Activated T-helper 17 cell treated with anti-CD3 and anti-CD28 coated beads, Interleukin-2, amount 50 U/mL, for 72 hours (primary cell): ENCODE measurements around the gene UBTD2. TPM values are rescaled to one million over a fixed set of nuclear protein-coding genes. Genes with fewer than 3 reads are reported as not detected.
A peak's percentile ranks its signal among the peaks of the same experiment; 100 is the strongest.

Source experiments
- ATAC-seq: fragments of 150-1000 bp; cut with Tn5 transposase; replicated peaks from 2 replicates; pipeline ENCODE4 v1.10.0; 2021; ENCODE audit warnings: mild to moderate bottlenecking, moderate library complexity
- H3K27ac Mint-ChIP-seq: one replicate; pipeline ENCODE4 v1.8.0; 2022; ENCODE audit warnings: mixed read lengths
- H3K27me3 Mint-ChIP-seq: one replicate; pipeline ENCODE4 v1.8.0; 2022; ENCODE audit warnings: mixed read lengths
- H3K36me3 Mint-ChIP-seq: one replicate; pipeline ENCODE4 v1.8.0; 2022; ENCODE audit warnings: low read depth, mild to moderate bottlenecking, mixed read lengths
- H3K4me1 Mint-ChIP-seq: one replicate; pipeline ENCODE4 v1.8.0; 2022; ENCODE audit warnings: mixed read lengths
- H3K4me3 Mint-ChIP-seq: one replicate; pipeline ENCODE4 v1.8.0; 2022; ENCODE audit warnings: mild to moderate bottlenecking, mixed read lengths
- H3K9me3 Mint-ChIP-seq: one replicate; pipeline ENCODE4 v1.8.0; 2022; ENCODE audit warnings: mixed read lengths
- total RNA-seq, 2 donors: library from RNA; stranded (reverse); gene quantifications; one replicate each; pipeline ENCODE4 v1.2.3, GENCODE V29; 2022

UBTD2 gene
- total RNA-seq, 2 donors from 2014 or later = 7.7 to 8.3 TPM

GRCh38 chr5:172245046-172245445 is 38.5 kb downstream of the UBTD2 start:
- Mint-ChIP-seq H3K27me3 (no peaks in the 10 kb centered on the region), H3K27ac (no peak overlapping the region), H3K4me1 (peaks cover 17% of the 10 kb centered on the region), H3K36me3 (peaks cover 27% of the 10 kb centered on the region), H3K9me3 (peaks cover 3% of the 10 kb centered on the region), H3K4me3 (no peak overlapping the region)
- ATAC-seq = no peak

GRCh38 chr5:172243302-172243701 is 40.3 kb downstream of the UBTD2 start:
- Mint-ChIP-seq H3K9me3 (no peaks in the 10 kb centered on the region), H3K36me3 (peaks cover 13% of the 10 kb centered on the region), H3K4me1 (peaks cover 24% of the 10 kb centered on the region), H3K27ac (no peak overlapping the region), H3K4me3 (no peak overlapping the region), H3K27me3 (no peaks in the 10 kb centered on the region)
- peak; percentile 47 for ATAC-seq

DNA sequence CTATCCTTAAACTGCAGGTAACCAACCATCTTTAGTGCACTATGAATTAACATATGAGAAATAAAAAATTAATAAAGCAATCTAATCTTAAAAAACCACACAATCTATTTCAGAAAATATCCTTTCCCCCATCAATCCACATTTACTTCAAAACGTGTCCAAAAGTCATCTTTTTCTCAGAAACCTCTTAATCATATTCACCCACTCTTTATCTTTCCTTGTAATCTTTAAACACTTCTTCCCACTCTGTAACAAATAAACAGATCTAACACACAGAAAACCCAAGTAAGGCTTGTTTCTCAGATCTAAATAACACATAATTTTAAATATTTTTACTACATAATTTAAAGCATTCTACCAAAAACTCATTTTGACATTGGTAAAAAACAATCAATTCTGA is 45.2 kb downstream of the UBTD2 start:
- Mint-ChIP-seq H3K36me3 (peaks cover 15% of the 10 kb centered on the region), H3K27ac (peak overlapping the region; percentile 48), H3K4me3 (peak overlapping the region; percentile 8), H3K4me1 (peaks cover 39% of the 10 kb centered on the region), H3K9me3 (no peaks in the 10 kb centered on the region), H3K27me3 (no peaks in the 10 kb centered on the region)
- peak; percentile 60 for ATAC-seq

DNA sequence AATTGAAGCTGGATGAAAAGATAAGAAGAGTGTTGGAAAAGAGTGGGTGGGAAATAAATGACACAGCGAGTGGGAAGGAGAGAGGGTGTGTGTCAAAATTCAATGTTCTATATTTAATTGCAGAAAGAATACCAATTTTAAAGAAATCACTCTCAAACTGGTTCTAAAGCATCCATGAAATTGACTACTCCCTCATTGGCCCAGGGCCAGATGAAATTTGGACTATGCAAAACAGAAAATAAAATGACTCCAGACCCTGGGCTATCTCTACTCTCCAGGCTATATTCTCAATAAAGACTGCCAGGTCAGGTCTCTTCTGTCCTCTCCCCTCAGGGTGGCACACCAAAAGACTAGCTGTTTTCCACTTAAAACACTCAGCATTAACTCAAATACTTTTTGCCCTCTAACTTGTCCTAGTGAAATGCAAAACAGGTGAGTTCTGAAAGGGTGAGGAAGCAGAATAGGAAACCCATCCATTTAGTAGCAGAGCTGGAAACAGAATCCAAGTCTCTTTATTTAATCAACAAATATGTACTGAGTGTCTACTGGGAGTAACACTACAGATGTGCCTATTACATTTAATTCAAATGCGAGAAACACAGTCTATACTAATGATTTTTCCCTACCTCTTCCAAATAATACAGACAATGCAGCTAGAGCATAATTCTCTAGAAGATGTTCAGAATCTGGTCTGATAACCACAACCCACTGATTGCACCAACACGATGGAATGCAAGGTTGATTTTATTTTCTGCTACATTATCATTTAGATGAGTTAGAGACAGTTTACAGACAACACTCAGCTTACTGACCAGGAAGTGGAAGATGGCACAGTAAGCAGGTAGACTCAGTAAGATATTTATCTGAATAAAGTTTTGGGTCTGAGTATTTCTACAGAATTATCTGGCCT is 47.5 kb downstream of the UBTD2 start:
- Mint-ChIP-seq H3K4me3 (no peak overlapping the region), H3K27ac (no peak overlapping the region), H3K4me1 (peaks cover 35% of the 10 kb centered on the region), H3K27me3 (no peaks in the 10 kb centered on the region), H3K9me3 (no peaks in the 10 kb centered on the region), H3K36me3 (peaks cover 33% of the 10 kb centered on the region)
- ATAC-seq = no peak

- peak; percentile 14 for ATAC-seq
- H3K27me3 Mint-ChIP-seq = no peaks in the 10 kb centered on the region
- H3K36me3 Mint-ChIP-seq = peaks cover 41% of the 10 kb centered on the region
- H3K27ac Mint-ChIP-seq = no peak overlapping the region
- H3K4me3 Mint-ChIP-seq = no peak overlapping the region
- peaks cover 37% of the 10 kb centered on the region for H3K4me1 Mint-ChIP-seq
- no peaks in the 10 kb centered on the region for H3K9me3 Mint-ChIP-seq
These were observed 48.3 kb downstream of the UBTD2 start for GRCh38 chr5:172235132-172235780.

DNA sequence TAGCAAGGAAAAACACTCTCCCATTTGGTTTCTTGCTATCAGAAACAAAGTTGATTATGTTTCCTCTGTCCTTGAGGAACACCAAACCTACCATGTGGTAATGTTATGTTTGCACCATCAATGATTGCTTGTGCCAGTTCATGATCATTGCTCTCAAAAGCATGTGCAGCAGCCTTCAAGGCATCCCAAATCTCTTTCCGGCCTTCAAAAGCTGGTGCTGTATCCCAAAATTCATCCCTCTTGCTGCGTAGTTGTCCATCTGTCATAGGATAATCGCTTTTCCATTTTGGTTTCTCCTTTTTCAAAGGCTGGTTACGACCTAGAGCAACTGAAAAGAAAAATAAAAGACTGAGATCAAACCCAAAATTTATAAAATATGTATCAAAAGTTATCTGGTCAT is 49.5 kb downstream of the UBTD2 start:
- ATAC-seq = no peak
- Mint-ChIP-seq H3K27ac (no peak overlapping the region), H3K36me3 (peaks cover 49% of the 10 kb centered on the region), H3K4me1 (peaks cover 42% of the 10 kb centered on the region), H3K27me3 (no peaks in the 10 kb centered on the region), H3K9me3 (no peaks in the 10 kb centered on the region), H3K4me3 (no peak overlapping the region)

DNA sequence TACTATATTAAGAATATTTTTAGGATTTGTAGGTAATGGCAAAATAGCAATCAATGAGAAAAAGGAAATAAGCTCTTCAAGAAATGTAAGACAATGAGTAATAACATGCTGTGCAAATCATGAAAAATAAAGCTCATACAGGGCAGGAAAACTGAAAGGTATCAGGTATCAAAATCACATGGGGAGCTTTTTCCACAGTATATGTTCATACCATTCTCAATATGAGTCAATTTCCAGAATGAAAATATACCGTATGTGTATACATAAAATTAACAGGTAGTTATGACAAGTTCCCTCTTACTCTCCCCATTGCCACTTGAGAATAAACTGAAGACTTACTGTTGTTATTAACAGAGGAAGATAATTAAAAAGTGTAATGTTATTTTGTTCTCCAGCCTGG is 53.7 kb downstream of the UBTD2 start:
- Mint-ChIP-seq H3K27me3 (no peaks in the 10 kb centered on the region), H3K27ac (peak overlapping the region; percentile 27), H3K4me1 (peaks cover 15% of the 10 kb centered on the region), H3K36me3 (peaks cover 77% of the 10 kb centered on the region), H3K9me3 (no peaks in the 10 kb centered on the region), H3K4me3 (peak overlapping the region; percentile 1)
- ATAC-seq = peak; percentile 96

- Mint-ChIP-seq H3K27ac (peak overlapping the region; percentile 84), H3K9me3 (no peaks in the 10 kb centered on the region), H3K27me3 (no peaks in the 10 kb centered on the region), H3K4me1 (peaks cover 29% of the 10 kb centered on the region), H3K36me3 (peaks cover 51% of the 10 kb centered on the region), H3K4me3 (peak overlapping the region; percentile 24)
- no peak for ATAC-seq
These were observed 58.6 kb downstream of the UBTD2 start for GRCh38 chr5:172224996-172225395.

DNA sequence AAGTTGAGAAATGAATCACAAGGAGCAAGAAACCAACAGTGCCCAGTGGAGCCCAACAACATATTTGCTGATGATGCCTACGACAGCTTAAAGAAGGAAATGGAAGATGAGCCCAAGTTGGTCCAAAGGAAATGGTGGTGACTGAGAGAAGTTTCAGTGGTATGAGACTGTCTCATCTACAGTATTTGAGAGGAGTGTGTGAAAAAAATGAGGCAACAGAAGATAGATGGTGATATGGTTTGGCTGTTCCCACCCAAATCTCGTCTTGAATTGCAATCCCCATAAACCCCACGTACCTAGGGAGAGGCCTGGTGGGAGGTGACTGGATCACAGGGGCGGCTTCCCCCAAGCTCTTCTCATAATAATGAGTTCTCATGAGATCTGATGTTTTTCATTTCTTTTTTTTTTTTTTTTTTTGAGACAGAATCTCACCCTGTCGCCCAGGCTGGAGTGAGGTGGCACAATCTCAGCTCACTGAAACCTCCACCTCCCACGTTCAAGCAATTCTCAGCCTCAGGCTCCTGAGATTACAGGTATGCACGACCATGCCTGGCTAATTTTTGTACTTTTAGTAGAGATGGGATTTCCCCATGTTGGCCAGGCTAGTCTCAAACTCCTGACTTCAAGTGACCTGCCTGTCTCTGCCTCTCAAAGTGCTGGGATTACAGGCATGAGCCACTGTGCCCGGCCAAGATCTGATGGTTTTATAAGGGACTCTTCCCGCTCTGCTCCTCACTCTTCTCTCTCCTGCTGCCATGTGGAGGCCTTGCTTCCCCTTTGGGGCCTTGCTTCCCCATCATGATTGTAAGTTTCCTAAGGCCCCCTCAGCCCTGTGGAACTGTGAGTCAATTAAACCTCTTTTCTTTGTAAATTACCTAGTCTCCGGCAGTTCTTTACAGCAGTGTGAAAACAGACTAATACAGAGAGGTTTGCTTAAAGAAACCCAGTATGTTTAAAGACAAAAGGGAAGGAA is 59.4 kb downstream of the UBTD2 start:
- Mint-ChIP-seq H3K9me3 (no peaks in the 10 kb centered on the region), H3K36me3 (peaks cover 54% of the 10 kb centered on the region), H3K27me3 (no peaks in the 10 kb centered on the region), H3K4me3 (peak overlapping the region; percentile 24), H3K27ac (peak overlapping the region; percentile 84), H3K4me1 (peaks cover 25% of the 10 kb centered on the region)
- ATAC-seq = peak; percentile 91

- no peaks in the 10 kb centered on the region for H3K9me3 Mint-ChIP-seq
- peaks cover 64% of the 10 kb centered on the region for H3K36me3 Mint-ChIP-seq
- no peaks in the 10 kb centered on the region for H3K27me3 Mint-ChIP-seq
- no peak for ATAC-seq
- no peak overlapping the region for H3K27ac Mint-ChIP-seq
- H3K4me3 Mint-ChIP-seq = no peak overlapping the region
- peaks cover 21% of the 10 kb centered on the region for H3K4me1 Mint-ChIP-seq
These were observed 64.3 kb downstream of the UBTD2 start for GRCh38 chr5:172219296-172219695.

GRCh38 chr5:172216345-172216744 is 67.2 kb downstream of the UBTD2 start:
- Mint-ChIP-seq H3K4me1 (peaks cover 6% of the 10 kb centered on the region), H3K27ac (no peak overlapping the region), H3K4me3 (no peak overlapping the region), H3K9me3 (no peaks in the 10 kb centered on the region), H3K36me3 (peaks cover 74% of the 10 kb centered on the region), H3K27me3 (no peaks in the 10 kb centered on the region)
- ATAC-seq = no peak

DNA sequence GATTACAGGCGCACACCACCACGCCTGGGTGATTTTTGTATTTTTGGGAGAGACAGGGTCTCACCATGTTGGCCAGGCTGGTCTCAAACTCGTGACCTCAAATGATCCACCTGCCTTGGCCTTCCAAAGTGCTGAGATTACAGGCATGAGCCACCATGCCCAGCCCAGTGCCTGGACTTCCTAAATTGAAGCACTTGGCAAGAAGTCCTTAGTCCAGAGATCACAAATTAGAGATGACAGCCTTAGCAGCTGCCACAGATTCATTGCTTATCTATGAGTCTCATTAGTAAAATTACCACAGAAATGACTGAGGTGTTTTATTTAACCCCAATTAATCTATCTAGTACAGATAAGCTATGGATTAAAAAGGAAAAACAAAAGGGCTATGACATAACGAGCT is 70.4 kb downstream of the UBTD2 start:
- no peak overlapping the region for H3K4me3 Mint-ChIP-seq
- no peaks in the 10 kb centered on the region for H3K27me3 Mint-ChIP-seq
- no peak for ATAC-seq
- H3K4me1 Mint-ChIP-seq = peaks cover 6% of the 10 kb centered on the region
- peaks cover 56% of the 10 kb centered on the region for H3K36me3 Mint-ChIP-seq
- no peaks in the 10 kb centered on the region for H3K9me3 Mint-ChIP-seq
- H3K27ac Mint-ChIP-seq = no peak overlapping the region

DNA sequence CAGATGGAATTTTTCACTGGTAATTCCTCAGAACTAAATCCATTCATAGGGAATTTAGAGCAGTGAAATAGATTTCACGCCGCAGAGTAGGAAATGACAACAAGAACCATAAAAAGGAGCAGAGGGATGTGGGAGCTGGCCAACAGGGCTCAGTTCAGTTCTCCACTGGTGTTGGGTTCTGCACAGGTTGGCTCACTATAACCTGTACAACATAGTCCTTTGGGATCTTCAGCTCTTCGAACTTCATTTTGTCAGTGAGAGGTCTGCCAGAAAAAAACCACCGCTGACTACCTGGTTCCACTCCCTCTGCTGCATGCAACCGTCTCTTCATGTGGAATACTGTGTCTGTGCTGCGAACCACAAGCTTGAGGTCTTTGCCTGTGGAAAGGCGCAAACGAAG is 71.9 kb downstream of the UBTD2 start:
- H3K36me3 Mint-ChIP-seq = peaks cover 43% of the 10 kb centered on the region
- no peaks in the 10 kb centered on the region for H3K9me3 Mint-ChIP-seq
- peaks cover 4% of the 10 kb centered on the region for H3K4me1 Mint-ChIP-seq
- H3K27ac Mint-ChIP-seq = no peak overlapping the region
- no peaks in the 10 kb centered on the region for H3K27me3 Mint-ChIP-seq
- ATAC-seq = no peak
- H3K4me3 Mint-ChIP-seq = no peak overlapping the region

DNA sequence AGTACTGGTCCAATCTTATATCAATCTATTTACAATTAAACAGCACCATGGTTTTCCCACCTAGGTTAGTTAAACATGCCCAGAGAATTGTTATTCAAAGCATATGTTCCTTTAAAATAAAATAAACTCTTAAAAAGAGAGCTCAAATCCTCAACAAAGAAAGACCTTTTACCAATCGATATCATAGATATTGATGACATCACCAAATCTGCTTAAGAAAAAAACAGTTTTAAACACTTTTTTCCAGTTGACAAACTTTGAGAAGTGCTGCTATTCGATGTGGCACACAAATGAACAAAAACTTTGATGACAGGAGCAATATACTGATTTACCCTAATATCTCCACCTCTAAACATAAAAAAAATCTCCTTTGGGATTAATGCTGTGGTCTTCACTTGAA is 73.8 kb downstream of the UBTD2 start:
- no peak for ATAC-seq
- Mint-ChIP-seq H3K36me3 (peaks cover 29% of the 10 kb centered on the region), H3K9me3 (no peaks in the 10 kb centered on the region), H3K27ac (no peak overlapping the region), H3K4me3 (no peak overlapping the region), H3K27me3 (no peaks in the 10 kb centered on the region), H3K4me1 (peaks cover 4% of the 10 kb centered on the region)
